Measurements from ENCODE around the gene CYP39A1. TPM values are rescaled to one million over a fixed set of nuclear protein-coding genes. Genes with fewer than 3 reads are reported as not detected.

CYP39A1 gene
- total RNA-seq, 1 experiment from 2014 or later: 0.54 TPM

DNA sequence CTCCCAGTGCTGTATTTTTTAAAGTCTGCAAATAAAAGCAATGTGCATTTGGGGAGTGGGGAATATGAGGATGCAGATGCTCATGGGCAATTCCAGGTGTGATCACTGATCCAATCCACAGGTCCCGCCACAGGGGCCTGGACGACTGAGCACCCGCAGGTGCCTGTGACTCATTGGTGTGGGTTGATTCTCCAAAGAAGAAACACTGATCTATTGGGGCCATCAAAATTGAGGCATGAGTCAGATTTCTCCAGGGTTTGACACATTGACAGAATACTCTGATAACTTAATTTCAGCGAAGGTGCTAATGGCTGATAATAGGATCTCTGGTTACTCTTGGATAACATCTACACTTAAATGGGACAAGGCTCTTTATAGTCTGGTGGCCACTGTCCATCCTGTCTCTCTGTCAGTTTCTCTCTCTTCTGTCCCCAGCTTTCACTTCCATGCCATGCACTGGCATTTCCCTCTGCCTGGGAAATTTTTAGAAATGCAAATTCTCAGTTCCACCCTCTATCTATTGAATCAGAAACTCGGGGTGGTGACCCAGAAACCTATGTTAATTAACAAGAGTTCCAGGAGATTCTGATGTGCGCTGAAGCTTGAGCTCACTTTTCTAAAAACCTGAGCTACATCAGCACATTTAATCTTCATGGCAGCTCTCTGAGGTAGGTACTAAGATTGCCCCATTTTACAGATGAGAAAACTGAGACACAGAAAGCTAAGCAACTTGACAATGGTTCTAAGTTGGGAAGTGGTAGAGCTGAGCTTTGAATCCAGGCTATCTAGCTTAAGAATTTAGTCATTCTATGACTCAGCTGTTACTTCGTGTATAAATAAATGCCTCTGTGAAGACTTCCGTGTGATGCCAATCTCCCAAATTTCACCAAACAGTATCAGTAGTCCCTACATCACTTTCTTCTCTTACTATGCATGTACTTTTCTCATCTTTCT is 151.2 kb downstream of the CYP39A1 start:
- H3K27ac ChIP-seq (ENCODE audit: low read depth, low read length): no peak overlapping the region
- H3K4me1 ChIP-seq (ENCODE audit: control insufficient read depth in 1 of 2, insufficient read depth in 2 of 2, low read length in 2 of 2): no peaks in the 10 kb centered on the region
- H4K20me1 ChIP-seq (ENCODE audit: insufficient read depth): no peaks in the 10 kb centered on the region
- RAD21 ChIA-PET (ENCODE audit: low non-redundant PET in 1 of 2, low total read pairs in 2 of 2, uncharacterized antibody in 2 of 2, unreplicated experiment in 2 of 2): no interaction called here
- no peaks in the 10 kb centered on the region for H3K36me3 ChIP-seq (ENCODE audit: control insufficient read depth in 1 of 2, insufficient read depth in 2 of 2, low read length in 2 of 2)
- CTCF ChIA-PET: interaction anchor here (1.8 kb wide), 1 partner anchor 10 kb away, joined by 9 read pairs; the partner anchor contains the start of gene RCAN2
- no TSS peak for BruUV-seq (replicated peaks)
- H3K27me3 ChIP-seq (ENCODE audit: insufficient read depth, low read length): no peaks in the 10 kb centered on the region
- no peaks in the 10 kb centered on the region for H3K9me2 ChIP-seq (ENCODE audit: insufficient read depth)
- no peaks in the 10 kb centered on the region for H3K79me2 ChIP-seq (ENCODE audit: insufficient read depth, low read length)
- no peak for DNase-seq (ENCODE audit: low read depth, low spot score)
- TF ChIP-seq EZH2 (IDR thresholded peaks at IDR 0.05): no peak
- TF ChIP-seq CTCF (IDR thresholded peaks at IDR 0.05 in 2 of 3, conservative IDR thresholded peaks at IDR 0.05 in 1 of 3; ENCODE audit: borderline replicate concordance in 1 of 3, insufficient read depth in 1 of 3, low read depth in 2 of 3, low read length in 2 of 3): no peak
- no peak for TF ChIP-seq FOSL1 (IDR thresholded peaks at IDR 0.05; ENCODE audit: low read depth)
- TF ChIP-seq ATF3 (IDR thresholded peaks at IDR 0.05): no peak
- TF ChIP-seq POLR2AphosphoS5 (IDR thresholded peaks at IDR 0.05; ENCODE audit: low read depth, low read length): no peak
- no peak for TF ChIP-seq SIN3A (IDR thresholded peaks at IDR 0.05; ENCODE audit: low read depth)
- no peak for TF ChIP-seq ZFX (IDR thresholded peaks at IDR 0.05)
- TF ChIP-seq, protein P1, sequence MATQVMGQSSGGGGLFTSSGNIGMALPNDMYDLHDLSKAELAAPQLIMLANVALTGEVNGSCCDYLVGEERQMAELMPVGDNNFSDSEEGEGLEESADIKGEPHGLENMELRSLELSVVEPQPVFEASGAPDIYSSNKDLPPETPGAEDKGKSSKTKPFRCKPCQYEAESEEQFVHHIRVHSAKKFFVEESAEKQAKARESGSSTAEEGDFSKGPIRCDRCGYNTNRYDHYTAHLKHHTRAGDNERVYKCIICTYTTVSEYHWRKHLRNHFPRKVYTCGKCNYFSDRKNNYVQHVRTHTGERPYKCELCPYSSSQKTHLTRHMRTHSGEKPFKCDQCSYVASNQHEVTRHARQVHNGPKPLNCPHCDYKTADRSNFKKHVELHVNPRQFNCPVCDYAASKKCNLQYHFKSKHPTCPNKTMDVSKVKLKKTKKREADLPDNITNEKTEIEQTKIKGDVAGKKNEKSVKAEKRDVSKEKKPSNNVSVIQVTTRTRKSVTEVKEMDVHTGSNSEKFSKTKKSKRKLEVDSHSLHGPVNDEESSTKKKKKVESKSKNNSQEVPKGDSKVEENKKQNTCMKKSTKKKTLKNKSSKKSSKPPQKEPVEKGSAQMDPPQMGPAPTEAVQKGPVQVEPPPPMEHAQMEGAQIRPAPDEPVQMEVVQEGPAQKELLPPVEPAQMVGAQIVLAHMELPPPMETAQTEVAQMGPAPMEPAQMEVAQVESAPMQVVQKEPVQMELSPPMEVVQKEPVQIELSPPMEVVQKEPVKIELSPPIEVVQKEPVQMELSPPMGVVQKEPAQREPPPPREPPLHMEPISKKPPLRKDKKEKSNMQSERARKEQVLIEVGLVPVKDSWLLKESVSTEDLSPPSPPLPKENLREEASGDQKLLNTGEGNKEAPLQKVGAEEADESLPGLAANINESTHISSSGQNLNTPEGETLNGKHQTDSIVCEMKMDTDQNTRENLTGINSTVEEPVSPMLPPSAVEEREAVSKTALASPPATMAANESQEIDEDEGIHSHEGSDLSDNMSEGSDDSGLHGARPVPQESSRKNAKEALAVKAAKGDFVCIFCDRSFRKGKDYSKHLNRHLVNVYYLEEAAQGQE (IDR thresholded peaks at IDR 0.05; ENCODE audit: low read depth): no peak
- TF ChIP-seq EGR1 (IDR thresholded peaks at IDR 0.05; ENCODE audit: low read depth): no peak
- no peak for TF ChIP-seq ELF1 (IDR thresholded peaks at IDR 0.05; ENCODE audit: borderline replicate concordance, low read depth)
- no peak for TF ChIP-seq CEBPB (IDR thresholded peaks at IDR 0.05; ENCODE audit: low read depth)
- TF ChIP-seq EZH2phosphoT487 (IDR thresholded peaks at IDR 0.05; ENCODE audit: borderline replicate concordance): no peak
- no peaks in the 10 kb centered on the region for H3K9me3 ChIP-seq (ENCODE audit: control insufficient read depth in 1 of 2, insufficient read depth in 1 of 2, low read depth in 1 of 2, low read length in 2 of 2)
- POLR2A ChIA-PET: no interaction called here
- ATAC-seq: no peak
- no peak overlapping the region for H3K9ac ChIP-seq (ENCODE audit: low read length)
- no peak overlapping the region for H3K4me2 ChIP-seq (ENCODE audit: low read length)
- intact Hi-C loops (cut with micrococcal nuclease): no loop called here
- no peak overlapping the region for H2AFZ ChIP-seq (ENCODE audit: low read depth, low read length, poor library complexity, severe bottlenecking)
- no peak overlapping the region for H3K4me3 ChIP-seq (replicated peaks in 1 of 2; ENCODE audit: low read depth in 1 of 2, low read length in 2 of 2)
